Occipital lobe (tissue), 2 donors: ENCODE results near the gene DCLK1. TPM values are rescaled to one million over a fixed set of nuclear protein-coding genes. Genes with fewer than 3 reads are reported as not detected.

Source experiments
- DNase-seq: peaks from one replicate; lab custom pipeline; 2025; lab: John Stamatoyannopoulos, UW
- total RNA-seq: library from RNA; depleted of rRNA; stranded (reverse); fragments of >200 nt; gene quantifications from one replicate; pipeline ENCODE4 v1.2.3, GENCODE V29; 2014

Gene DCLK1
- total RNA-seq, 1 donor from 2014 or later: 385 TPM

DNA sequence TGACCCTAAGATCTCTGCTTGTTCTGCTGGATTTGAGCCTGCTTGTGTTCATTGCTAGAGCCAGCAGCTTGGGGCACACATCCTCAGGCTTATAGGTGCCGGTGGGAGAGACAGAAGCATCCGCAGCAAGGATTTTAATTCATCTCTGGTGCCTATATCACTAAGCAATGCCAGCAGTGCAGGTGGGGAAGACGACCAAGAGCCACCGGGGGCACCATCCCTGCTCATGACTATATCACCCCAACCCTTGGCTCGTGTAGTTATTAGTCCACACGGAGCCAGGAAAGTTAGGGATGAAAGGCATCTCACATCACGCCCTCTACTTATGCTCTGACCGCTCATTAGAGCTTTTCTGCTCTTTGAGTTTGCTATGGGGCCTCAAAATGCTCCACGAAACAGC lies 298.2 kb downstream of the DCLK1 start:
- no peak for DNase-seq

GRCh38 chr13:35832551-35832950 lies 298.6 kb downstream of the DCLK1 start:
- DNase-seq: no peak

GRCh38 chr13:35830850-35831450 lies 300.2 kb downstream of the DCLK1 start:
- no peak for DNase-seq

GRCh38 chr13:35826626-35827254 lies 304.4 kb downstream of the DCLK1 start:
- no peak for DNase-seq

DNA sequence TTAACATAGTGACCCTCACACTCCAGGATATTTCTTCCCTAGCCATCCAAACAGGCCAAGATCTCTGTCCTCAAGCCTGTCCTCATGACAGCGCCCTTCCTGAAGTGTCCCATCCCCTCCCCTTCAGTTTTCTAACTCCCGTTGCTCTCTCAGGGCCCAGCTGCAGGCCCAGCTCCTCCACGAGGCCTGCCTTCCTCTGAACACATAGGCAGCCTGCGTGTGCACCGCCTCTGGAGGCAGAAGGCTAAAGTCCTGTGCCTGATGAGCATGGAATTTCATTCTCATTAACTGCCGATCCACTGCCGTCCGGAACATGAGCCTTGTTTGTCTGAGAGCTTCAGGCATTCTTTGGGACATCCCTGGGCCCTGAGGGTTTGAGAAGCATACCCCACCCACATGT lies 306.4 kb downstream of the DCLK1 start:
- no peak for DNase-seq

DNA sequence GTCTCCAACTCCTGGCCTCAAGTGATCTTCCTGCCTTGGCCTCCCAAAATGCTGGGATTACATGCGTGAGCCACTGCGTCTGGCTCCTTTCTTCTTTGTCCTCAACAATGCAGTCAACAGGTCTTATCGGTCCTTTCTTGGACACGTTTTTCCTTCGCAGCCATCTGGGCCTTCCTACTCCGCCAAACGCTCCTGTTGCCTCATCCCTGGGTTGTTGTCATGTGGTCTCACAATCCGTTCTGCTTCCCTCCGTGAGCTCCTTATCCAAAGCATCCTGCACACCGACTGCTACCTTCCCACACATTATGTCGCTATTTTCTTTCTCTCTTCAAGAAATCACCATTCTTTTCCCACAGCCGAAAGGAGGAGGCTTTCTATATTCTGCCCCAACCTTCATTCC lies 306.8 kb downstream of the DCLK1 start:
- DNase-seq: peak; percentile 24

DNA sequence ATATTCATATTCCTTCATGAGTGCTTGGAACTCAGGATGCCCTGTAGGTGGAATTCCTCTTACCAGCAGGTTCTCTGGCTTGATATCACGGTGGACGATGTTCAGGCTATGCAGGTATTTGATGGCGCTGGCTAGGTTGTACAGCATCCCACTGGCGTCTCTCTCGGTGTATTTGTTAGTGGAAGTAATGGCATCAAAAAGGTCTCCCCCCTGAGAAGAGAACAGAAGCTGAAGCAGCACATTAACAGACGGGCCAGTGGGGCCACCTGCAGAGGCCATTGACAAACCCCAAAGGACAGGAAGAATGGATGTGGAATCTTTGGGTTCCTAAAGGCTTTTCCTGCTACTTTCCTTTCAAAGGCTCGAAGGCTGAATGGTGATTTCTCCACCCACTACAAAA lies 308.5 kb downstream of the DCLK1 start:
- no peak for DNase-seq

DNA sequence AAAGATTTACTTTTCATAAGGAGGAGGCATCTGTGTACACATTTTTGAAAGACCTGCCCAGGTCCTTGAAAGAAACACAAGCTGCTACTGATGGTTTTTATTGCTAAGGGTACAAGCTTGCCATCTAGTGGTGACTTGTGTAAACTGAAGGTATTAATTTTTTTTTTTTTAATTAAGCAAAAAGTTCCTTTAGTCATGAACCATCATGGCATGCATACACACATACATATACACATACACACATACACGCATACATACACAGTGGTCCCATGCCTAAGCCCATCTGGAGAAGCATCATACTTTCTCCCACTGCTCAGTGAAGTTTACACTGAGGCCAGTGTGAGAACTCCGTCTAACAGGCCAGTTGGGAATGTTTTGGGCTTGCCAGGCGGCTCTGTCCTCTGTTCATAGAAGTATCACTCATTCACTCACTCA lies 312.5 kb downstream of the DCLK1 start:
- DNase-seq: no peak

- DNase-seq: no peak
Observed at GRCh38 chr13:35817642-35818607, 313.3 kb downstream of the DCLK1 start.

- no peak for DNase-seq
Observed at GRCh38 chr13:35814605-35815011, 316.6 kb downstream of the DCLK1 start.

DNA sequence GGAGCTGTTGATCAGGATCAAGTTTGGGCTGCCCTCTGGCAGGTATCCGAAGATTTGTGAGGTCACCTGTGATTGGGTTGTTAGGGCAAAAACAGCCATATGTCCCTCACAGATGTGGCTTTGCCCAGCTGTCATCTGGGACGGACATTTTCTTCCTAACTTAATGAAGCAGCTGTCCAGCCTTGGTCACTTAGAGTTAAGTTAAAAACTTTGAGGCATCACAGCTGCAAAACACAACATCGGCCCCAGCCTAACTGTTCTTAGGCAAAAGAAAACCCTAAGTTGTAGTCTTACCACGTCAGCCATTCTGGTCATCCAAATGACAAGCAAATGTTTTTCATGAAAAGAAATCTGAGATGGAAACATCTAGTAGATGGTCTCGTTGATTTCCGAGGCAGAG lies 318.4 kb downstream of the DCLK1 start:
- DNase-seq: no peak

DNA sequence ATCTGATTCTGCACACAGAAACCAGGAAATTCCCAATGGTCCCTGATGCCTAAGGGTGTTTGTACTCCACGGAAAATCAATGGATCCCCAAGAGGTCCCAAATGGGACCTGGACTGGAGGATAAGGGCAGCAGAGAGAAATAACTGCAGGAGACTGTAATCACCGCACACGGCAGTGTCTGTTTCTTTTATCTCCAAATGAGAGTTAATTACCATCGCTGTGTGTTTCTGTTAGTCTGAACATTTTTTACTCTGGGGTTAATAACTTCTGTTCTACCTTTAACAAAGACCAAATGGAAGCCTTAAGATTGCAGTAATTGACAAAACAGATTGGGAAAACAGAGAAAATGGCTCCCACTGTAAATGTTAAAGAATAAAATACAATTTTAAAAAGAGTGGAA lies 320.9 kb downstream of the DCLK1 start:
- DNase-seq: no peak

DNA sequence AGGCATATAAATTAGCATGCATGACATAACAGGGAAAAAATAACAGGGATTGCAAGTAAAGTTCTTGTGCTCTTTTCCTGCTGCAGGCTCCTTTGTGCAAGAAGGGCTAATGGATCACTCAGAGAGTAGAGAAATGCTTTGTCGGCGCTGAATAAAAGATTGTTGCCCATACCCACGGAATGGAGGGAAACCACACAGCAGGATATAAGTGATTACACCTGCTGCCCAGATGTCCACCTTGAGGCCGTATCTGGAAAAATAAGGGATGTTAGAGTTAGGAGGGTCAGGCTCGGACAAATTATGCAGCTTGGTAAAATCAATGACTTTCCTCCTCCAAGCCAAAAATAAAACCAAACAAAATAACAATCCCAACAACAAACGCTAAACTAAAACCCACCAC lies 322.3 kb downstream of the DCLK1 start:
- DNase-seq: no peak

- DNase-seq: no peak
Observed at GRCh38 chr13:35804901-35805300, 326.3 kb downstream of the DCLK1 start.

GRCh38 chr13:35797991-35798390 lies 333.2 kb downstream of the DCLK1 start:
- DNase-seq: no peak

DNA sequence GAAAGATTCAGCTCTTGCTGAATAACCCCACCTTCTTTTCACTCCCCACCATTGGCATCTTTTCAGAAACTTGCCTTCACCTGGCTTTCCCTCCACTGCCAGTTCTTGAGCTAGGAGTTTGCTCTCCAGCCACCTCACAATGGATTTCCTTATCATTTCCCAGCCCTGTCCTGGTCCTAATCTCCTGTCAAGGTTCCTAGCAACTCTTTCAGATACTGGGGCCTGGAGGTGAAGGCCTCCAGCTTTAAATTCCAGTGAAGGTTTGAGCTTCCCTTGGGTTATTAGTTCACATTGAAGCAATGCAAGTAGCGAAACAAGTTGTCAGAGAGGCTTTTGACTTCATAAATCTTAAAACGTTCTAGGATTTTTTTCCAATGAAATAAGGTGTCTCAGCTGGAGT lies 333.9 kb downstream of the DCLK1 start:
- no peak for DNase-seq

- no peak for DNase-seq
Observed at GRCh38 chr13:35796623-35797022, 334.6 kb downstream of the DCLK1 start.

- DNase-seq: no peak
Observed at GRCh38 chr13:35794734-35795389, 336.3 kb downstream of the DCLK1 start.

DNA sequence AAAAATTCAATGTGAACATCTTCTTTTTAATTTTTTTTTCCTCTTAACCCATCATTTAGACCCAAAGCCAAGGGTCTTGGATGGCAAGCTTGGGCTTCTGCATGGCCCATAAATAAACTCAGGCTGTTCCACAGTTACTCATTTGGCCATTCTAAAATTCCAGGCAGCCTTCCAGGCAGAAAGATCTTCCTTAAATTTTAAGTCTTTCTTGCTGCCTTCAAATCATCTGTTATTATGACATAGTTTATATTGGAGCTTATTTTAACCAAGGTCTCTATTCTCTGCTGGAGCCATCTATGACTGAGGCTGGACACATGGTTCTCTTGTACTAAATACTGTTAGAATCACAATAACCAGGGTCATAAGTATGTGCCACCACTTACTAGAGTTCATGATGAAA lies 337.4 kb downstream of the DCLK1 start:
- DNase-seq: no peak

- DNase-seq: no peak
Observed at GRCh38 chr13:35792911-35793310, 338.3 kb downstream of the DCLK1 start.

GRCh38 chr13:35792021-35792420 lies 339.2 kb downstream of the DCLK1 start:
- DNase-seq: no peak
